Stomach smooth muscle (tissue), 2 donors: ENCODE data around the gene CBX1.

Experiments used
- H3K27ac ChIP-seq: one replicate; pipeline ENCODE4 v1.7.0; 2013; ENCODE audit warnings: mild to moderate bottlenecking, low read length, inconsistent platforms
- H3K27me3 ChIP-seq, 2 donors: one replicate each; pipeline ENCODE4 v1.7.0; 2013; ENCODE audit warnings: low read length in 2 of 2; ENCODE audit not compliant: insufficient read depth in 2 of 2, control insufficient read depth in 1 of 2
- H3K36me3 ChIP-seq, 2 donors: one replicate each; pipeline ENCODE4 v1.7.0; 2013; ENCODE audit warnings: low read length in 2 of 2; ENCODE audit not compliant: control insufficient read depth in 2 of 2, insufficient read depth in 2 of 2
- H3K4me1 ChIP-seq: one replicate; pipeline ENCODE4 v1.7.0; 2013; ENCODE audit warnings: low read length; ENCODE audit not compliant: control insufficient read depth, insufficient read depth
- H3K4me3 ChIP-seq, 2 donors: one replicate each; pipeline ENCODE4 v1.7.0; 2013; ENCODE audit warnings: low read length in 2 of 2
- H3K9ac ChIP-seq, 2 donors: one replicate each; pipeline ENCODE4 v1.7.0; 2013; ENCODE audit warnings: low read length in 2 of 2, mild to moderate bottlenecking in 1 of 2
- H3K9me3 ChIP-seq, 2 donors: one replicate each; pipeline ENCODE4 v1.7.0; 2013; ENCODE audit warnings: low read length in 2 of 2; ENCODE audit not compliant: control insufficient read depth in 2 of 2
- donor health status: healthy.
- donor health status: Pancreatic carcinoma.

Gene CBX1

GRCh38 chr17:48051706-48052486 lies 49.4 kb downstream of the CBX1 start:
- Histone ChIP-seq H3K4me1 (peaks cover 71% of the 10 kb centered on the region), H3K4me3 (peak overlapping the region; percentile 50 to 58), H3K9me3 (no peaks in the 10 kb centered on the region), H3K27me3 (no peaks in the 10 kb centered on the region), H3K27ac (peak overlapping the region; percentile 92), H3K9ac (peak overlapping the region; percentile 68 to 84), H3K36me3 (peaks cover 11 to 27% of the 10 kb centered on the region in 2 donors)

- peak overlapping the region; percentile 50 to 58 for H3K4me3 ChIP-seq
- H3K9me3 ChIP-seq, result no peaks in the 10 kb centered on the region
- peak overlapping the region; percentile 55 to 84 for H3K9ac ChIP-seq
- no peaks in the 10 kb centered on the region for H3K27me3 ChIP-seq
- H3K36me3 ChIP-seq, result peaks cover 5 to 20% of the 10 kb centered on the region in 2 donors
- peak overlapping the region; percentile 92 for H3K27ac ChIP-seq
- peaks cover 76% of the 10 kb centered on the region for H3K4me1 ChIP-seq
These were observed 50.0 kb downstream of the CBX1 start for GRCh38 chr17:48051283-48051682.

GRCh38 chr17:48048384-48049126 lies 52.7 kb downstream of the CBX1 start:
- Histone ChIP-seq H3K4me3 (peak overlapping the region; percentile 96 to 97), H3K36me3 (peaks cover 4 to 9% of the 10 kb centered on the region in 2 donors), H3K9me3 (no peaks in the 10 kb centered on the region), H3K27ac (peak overlapping the region; percentile 92), H3K27me3 (no peaks in the 10 kb centered on the region), H3K9ac (peak overlapping the region; percentile 84 to 90), H3K4me1 (peaks cover 57% of the 10 kb centered on the region)

GRCh38 chr17:48047741-48048383 lies 53.4 kb downstream of the CBX1 start, which contains the start of gene NFE2L1:
Gene NFE2L1, plus strand, starts transcription at chr17:48048359. Its CDS starts 2,760 bp downstream, at chr17:48051119.
- peak within 1 kb of the TSS; percentile 96 to 97 for H3K4me3 ChIP-seq
- H3K9me3 ChIP-seq, result no peaks in the 10 kb centered on the region
- no peaks in the 10 kb centered on the region for H3K27me3 ChIP-seq
- H3K9ac ChIP-seq, result peak within 1 kb of the TSS; percentile 84 to 90
- H3K27ac ChIP-seq, result peak within 1 kb of the TSS; percentile 92
- peaks cover 50% of the 10 kb centered on the region for H3K4me1 ChIP-seq
- peaks cover 4 to 9% of the 10 kb centered on the region in 2 donors for H3K36me3 ChIP-seq

GRCh38 chr17:48047113-48047740 lies 54.1 kb downstream of the CBX1 start:
- peak overlapping the region; percentile 73 to 80 for H3K9ac ChIP-seq
- peak overlapping the region; percentile 92 for H3K27ac ChIP-seq
- peak overlapping the region; percentile 87 to 96 for H3K4me3 ChIP-seq
- H3K9me3 ChIP-seq, result no peaks in the 10 kb centered on the region
- H3K36me3 ChIP-seq, result peaks cover 4 to 9% of the 10 kb centered on the region in 2 donors
- no peaks in the 10 kb centered on the region for H3K27me3 ChIP-seq
- H3K4me1 ChIP-seq, result peaks cover 44% of the 10 kb centered on the region

- H3K27ac ChIP-seq, result no peak overlapping the region
- H3K9me3 ChIP-seq, result no peaks in the 10 kb centered on the region
- no peaks in the 10 kb centered on the region for H3K27me3 ChIP-seq
- H3K4me3 ChIP-seq, result no peak overlapping the region
- no peak overlapping the region for H3K9ac ChIP-seq
- H3K36me3 ChIP-seq, result peaks cover 4 to 6% of the 10 kb centered on the region in 2 donors
- H3K4me1 ChIP-seq, result peaks cover 34% of the 10 kb centered on the region
These were observed 55.0 kb downstream of the CBX1 start for GRCh38 chr17:48046296-48046695.

- H3K27ac ChIP-seq, result no peak overlapping the region
- H3K9ac ChIP-seq, result no peak overlapping the region
- H3K9me3 ChIP-seq, result no peaks in the 10 kb centered on the region
These were observed 55.8 kb downstream of the CBX1 start for GRCh38 chr17:48045316-48046001.

GRCh38 chr17:48044851-48045250 lies 56.4 kb downstream of the CBX1 start:
- Histone ChIP-seq H3K9me3 (no peaks in the 10 kb centered on the region), H3K4me3 (no peak overlapping the region), H3K9ac (no peak overlapping the region), H3K27me3 (no peaks in the 10 kb centered on the region), H3K4me1 (peaks cover 20% of the 10 kb centered on the region), H3K27ac (no peak overlapping the region), H3K36me3 (no peaks in the 10 kb centered on the region)

More at GRCh38 chr17:48045316-48046001, 55.8 kb downstream of the CBX1 start:
- Histone ChIP-seq H3K36me3 (no peaks in the 10 kb centered on the region), H3K4me1 (peaks cover 26% of the 10 kb centered on the region), H3K4me3 (no peak overlapping the region), H3K27me3 (no peaks in the 10 kb centered on the region)

GRCh38 chr17:48043176-48043575 lies 58.1 kb downstream of the CBX1 start:
- H3K36me3 ChIP-seq, result no peaks in the 10 kb centered on the region
- peaks cover 15% of the 10 kb centered on the region for H3K4me1 ChIP-seq
- H3K4me3 ChIP-seq, result no peak overlapping the region
- no peak overlapping the region for H3K9ac ChIP-seq
- no peaks in the 10 kb centered on the region for H3K9me3 ChIP-seq
- no peak overlapping the region for H3K27ac ChIP-seq
- no peaks in the 10 kb centered on the region for H3K27me3 ChIP-seq

- H3K36me3 ChIP-seq, result no peaks in the 10 kb centered on the region
- H3K27me3 ChIP-seq, result no peaks in the 10 kb centered on the region
These were observed 62.6 kb downstream of the CBX1 start for GRCh38 chr17:48038687-48039086.

More at GRCh38 chr17:48038687-48039086, 62.6 kb downstream of the CBX1 start:
- Histone ChIP-seq H3K4me3 (no peak overlapping the region), H3K4me1 (peaks cover 15% of the 10 kb centered on the region), H3K27ac (no peak overlapping the region), H3K9ac (no peak overlapping the region), H3K9me3 (no peaks in the 10 kb centered on the region)
